Smooth muscle cell (in vitro differentiated cells): ENCODE results near the gene PFN2. TPM values are rescaled to one million over a fixed set of nuclear protein-coding genes. Genes with fewer than 3 reads are reported as not detected.

Experiments used
- DNase-seq: peaks from one replicate; lab custom pipeline; 2025; ENCODE audit not compliant: unreplicated experiment; lab: John Stamatoyannopoulos, UW
- H2AFZ ChIP-seq: fragments of 200-600 bp; sonication (generic); 2 replicates; pipeline ENCODE4 v1.6.0; 2016; ENCODE audit warnings: antibody characterized with exemption, low read depth, mild to moderate bottlenecking
- H3F3A ChIP-seq: fragments of 200-600 bp; sonication (generic); 2 replicates; pipeline ENCODE4 v1.6.0; 2017; ENCODE audit warnings: antibody characterized with exemption, low read depth
- H3K27ac ChIP-seq: fragments of 200-600 bp; sonication (generic); 2 replicates; pipeline ENCODE4 v1.5.1; 2016; ENCODE audit warnings: low read depth, mild to moderate bottlenecking
- H3K27me3 ChIP-seq: fragments of 200-600 bp; sonication (generic); 2 replicates; pipeline ENCODE4 v1.6.1; 2016; ENCODE audit warnings: low read depth, mild to moderate bottlenecking
- H3K36me3 ChIP-seq: fragments of 200-600 bp; sonication (generic); 2 replicates; pipeline ENCODE4 v1.5.1; 2016; ENCODE audit warnings: low read depth
- H3K4me1 ChIP-seq: fragments of 200-600 bp; sonication (generic); 2 replicates; pipeline ENCODE4 v1.5.1; 2016; ENCODE audit warnings: low read depth
- H3K4me2 ChIP-seq: fragments of 200-600 bp; sonication (generic); 2 replicates; pipeline ENCODE4 v1.6.0; 2016; ENCODE audit warnings: mild to moderate bottlenecking
- H3K4me3 ChIP-seq: fragments of 200-600 bp; sonication (generic); 2 replicates; pipeline ENCODE4 v1.5.1; 2016; ENCODE audit warnings: mild to moderate bottlenecking
- H3K79me2 ChIP-seq: fragments of 200-600 bp; sonication (generic); 2 replicates; pipeline ENCODE4 v1.6.0; 2016; ENCODE audit warnings: low read depth, mild to moderate bottlenecking
- H3K9ac ChIP-seq: fragments of 200-600 bp; sonication (generic); 2 replicates; pipeline ENCODE4 v1.6.0; 2016; ENCODE audit warnings: low read depth
- H3K9me3 ChIP-seq: fragments of 200-600 bp; sonication (generic); replicated peaks from 2 replicates; pipeline ENCODE4 v1.5.1; 2016; ENCODE audit warnings: low read depth
- H4K20me1 ChIP-seq: fragments of 200-600 bp; sonication (generic); 2 replicates; pipeline ENCODE4 v1.6.0; 2016; ENCODE audit warnings: low read depth
- CTCF ChIP-seq: fragments of 200-600 bp; sonication (generic); IDR thresholded peaks from 2 replicates; pipeline ENCODE4 v1.5.1; 2017; ENCODE audit warnings: borderline replicate concordance, mild to moderate bottlenecking, antibody characterized with exemption; ENCODE audit not compliant: insufficient read depth, poor library complexity, severe bottlenecking
- WGBS: methylation state at CpG from one replicate; pipeline ENCODE4 v1.1.7; 2016; ENCODE audit warnings: low lambda C conversion rate; 5-methylcytosine and 5-hydroxymethylcytosine counted together
- polyA plus RNA-seq: library from polyadenylated mRNA; unstranded; fragments of >200 nt; fragmentation: Nextera tagmentation; extraction: Ambion mirVana; gene quantifications from 2 replicates; pipeline ENCODE4 v1.2.1, GENCODE V29; 2016
- total RNA-seq: library from RNA; depleted of rRNA; stranded (reverse); fragments of >200 nt; gene quantifications from 2 replicates; pipeline ENCODE4 v1.2.3, GENCODE V29; 2014

Gene PFN2
- total and polyA plus RNA-seq, 2 experiments from 2014 or later = 209 to 265 TPM

GRCh38 chr3:149936812-149937230 is 33.9 kb downstream of the PFN2 start:
- no peak overlapping the region for H3K4me3 ChIP-seq
- H3K27me3 ChIP-seq = no peaks in the 10 kb centered on the region
- H2AFZ ChIP-seq = no peak overlapping the region
- peak; percentile 1 for DNase-seq
- 29% methylated on average over 7 of the region's 7 CpGs for WGBS
- no peak overlapping the region for H3K27ac ChIP-seq
- no peak overlapping the region for H3K9ac ChIP-seq
- H3K9me3 ChIP-seq = no peaks in the 10 kb centered on the region
- H3K79me2 ChIP-seq = no peaks in the 10 kb centered on the region
- no peaks in the 10 kb centered on the region for H3F3A ChIP-seq
- peaks cover 11% of the 10 kb centered on the region for H4K20me1 ChIP-seq
- TF ChIP-seq CTCF = peak; percentile 76
- no peaks in the 10 kb centered on the region for H3K4me1 ChIP-seq
- H3K36me3 ChIP-seq = no peaks in the 10 kb centered on the region
- no peak overlapping the region for H3K4me2 ChIP-seq

GRCh38 chr3:149934524-149934923 is 36.2 kb downstream of the PFN2 start:
- Histone ChIP-seq H3K4me3 (no peak overlapping the region), H3K27ac (no peak overlapping the region), H4K20me1 (peaks cover 11% of the 10 kb centered on the region), H3F3A (no peaks in the 10 kb centered on the region), H3K79me2 (no peaks in the 10 kb centered on the region), H3K9ac (no peak overlapping the region), H3K4me1 (no peaks in the 10 kb centered on the region), H3K4me2 (no peak overlapping the region), H3K36me3 (no peaks in the 10 kb centered on the region), H3K27me3 (no peaks in the 10 kb centered on the region), H3K9me3 (no peaks in the 10 kb centered on the region), H2AFZ (no peak overlapping the region)
- DNase-seq = no peak
- no peak for TF ChIP-seq CTCF

- H3K36me3 ChIP-seq = no peaks in the 10 kb centered on the region
- H4K20me1 ChIP-seq = peaks cover 11% of the 10 kb centered on the region
- H3K79me2 ChIP-seq = no peaks in the 10 kb centered on the region
- no peaks in the 10 kb centered on the region for H3K4me1 ChIP-seq
- H3K9me3 ChIP-seq = no peaks in the 10 kb centered on the region
- DNase-seq = no peak
- no peak overlapping the region for H3K27ac ChIP-seq
- no peak for TF ChIP-seq CTCF
- no peak overlapping the region for H3K4me3 ChIP-seq
- H3K4me2 ChIP-seq = no peak overlapping the region
- no peak overlapping the region for H3K9ac ChIP-seq
- no peaks in the 10 kb centered on the region for H3F3A ChIP-seq
- no peak overlapping the region for H2AFZ ChIP-seq
- no peaks in the 10 kb centered on the region for H3K27me3 ChIP-seq
These were observed 36.8 kb downstream of the PFN2 start for GRCh38 chr3:149933858-149934257.

GRCh38 chr3:149933008-149933407 is 37.7 kb downstream of the PFN2 start:
- DNase-seq = no peak
- Histone ChIP-seq H3K4me2 (no peak overlapping the region), H3K9me3 (no peaks in the 10 kb centered on the region), H3K9ac (no peak overlapping the region), H3K27ac (no peak overlapping the region), H3K4me3 (no peak overlapping the region), H4K20me1 (peaks cover 11% of the 10 kb centered on the region), H3K27me3 (no peaks in the 10 kb centered on the region), H3F3A (no peaks in the 10 kb centered on the region), H3K79me2 (no peaks in the 10 kb centered on the region), H3K4me1 (no peaks in the 10 kb centered on the region), H3K36me3 (no peaks in the 10 kb centered on the region), H2AFZ (no peak overlapping the region)
- 100% methylated on average over 1 of the region's 1 CpG for WGBS
- no peak for TF ChIP-seq CTCF
